ENCODE results near the gene WNT3.
"Not testable (repeated sequence)": the region's sequence is repeated elsewhere in the genome, so short reads cannot be mapped to it uniquely, and the experiment has no call there.

WNT3 gene

DNA sequence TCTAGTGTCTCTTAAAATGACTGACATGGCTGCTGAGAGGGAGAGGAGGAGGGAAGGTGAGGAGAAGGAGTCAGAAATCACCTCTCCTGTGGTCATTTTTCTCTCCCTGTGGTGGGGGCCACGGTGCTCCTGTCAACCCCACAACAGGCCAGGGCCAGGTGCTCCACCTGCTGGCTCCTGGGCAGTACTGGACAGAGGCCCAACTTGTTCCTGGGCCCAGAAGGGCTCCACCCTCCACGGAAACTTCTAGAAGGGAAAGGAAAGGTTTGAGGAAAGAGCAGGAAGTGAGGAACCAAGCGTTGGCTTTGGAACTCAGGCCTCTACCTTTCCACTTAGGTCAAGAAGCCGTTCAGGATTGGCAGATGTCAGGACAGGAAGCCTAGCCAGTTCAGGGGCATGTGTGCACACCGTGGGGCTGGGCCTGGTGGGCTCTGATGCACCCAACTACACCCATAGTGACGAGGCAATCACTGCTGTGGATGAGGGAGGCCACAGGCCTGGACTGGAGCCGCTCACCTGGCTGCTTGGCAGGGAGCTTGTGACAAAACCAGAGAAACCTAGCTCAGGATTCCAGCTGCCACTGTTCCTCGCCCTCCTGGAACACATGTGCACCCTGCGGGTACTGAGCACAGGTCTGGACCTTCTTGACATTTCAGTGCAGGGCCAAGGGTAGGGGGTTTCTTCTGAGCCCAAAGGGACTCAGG lies 36.1 kb downstream of the WNT3 start:
- no peak for DNase-seq

GRCh38 chr17:46780003-46780373 lies 38.5 kb downstream of the WNT3 start:
- DNase-seq, result no peak

DNA sequence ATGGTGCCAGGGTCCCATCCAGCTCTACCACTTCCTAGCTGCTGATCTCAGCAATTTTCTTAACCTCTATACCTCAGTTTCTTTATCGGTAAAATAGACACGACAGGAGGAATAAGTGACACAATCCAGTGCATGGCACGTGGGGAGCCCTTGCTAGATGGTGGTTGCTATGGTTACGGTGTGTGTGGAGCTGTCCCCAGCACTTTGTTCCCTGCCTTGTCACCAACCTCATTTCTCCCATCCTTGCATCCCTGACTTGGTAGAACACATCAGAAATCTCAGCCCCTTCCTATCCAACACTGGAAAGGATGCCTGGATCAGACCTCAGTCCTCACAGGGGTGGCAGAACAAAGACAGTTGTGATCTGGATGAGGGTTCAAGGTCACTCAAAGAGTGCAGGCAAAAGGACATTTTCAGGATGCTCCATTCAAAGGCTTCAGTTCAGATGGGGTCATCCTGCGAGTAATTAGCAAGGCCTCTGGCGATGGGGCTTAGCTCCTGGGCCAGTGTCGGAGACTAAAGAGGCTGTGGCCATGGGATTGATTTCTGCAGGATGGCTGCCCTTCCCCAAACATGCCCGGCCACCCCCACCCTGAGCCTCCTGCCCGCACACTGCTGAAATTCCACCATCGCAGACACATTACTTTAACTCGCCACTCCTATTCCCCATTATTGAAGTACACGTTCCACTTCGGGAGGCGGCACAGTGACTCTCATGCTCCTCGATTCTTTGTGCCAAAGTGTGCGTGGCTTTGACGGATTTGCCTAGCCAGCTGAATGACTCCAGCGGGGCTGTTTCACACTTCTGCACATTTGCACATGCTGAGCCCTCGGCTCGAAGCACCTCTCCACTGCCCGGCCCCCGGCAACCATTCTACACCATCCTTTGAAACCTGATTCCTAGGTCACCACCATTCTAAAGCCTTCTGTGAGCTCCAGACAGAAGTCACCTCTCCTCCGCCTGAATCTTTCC lies 40.3 kb downstream of the WNT3 start:
- no peak for DNase-seq

DNA sequence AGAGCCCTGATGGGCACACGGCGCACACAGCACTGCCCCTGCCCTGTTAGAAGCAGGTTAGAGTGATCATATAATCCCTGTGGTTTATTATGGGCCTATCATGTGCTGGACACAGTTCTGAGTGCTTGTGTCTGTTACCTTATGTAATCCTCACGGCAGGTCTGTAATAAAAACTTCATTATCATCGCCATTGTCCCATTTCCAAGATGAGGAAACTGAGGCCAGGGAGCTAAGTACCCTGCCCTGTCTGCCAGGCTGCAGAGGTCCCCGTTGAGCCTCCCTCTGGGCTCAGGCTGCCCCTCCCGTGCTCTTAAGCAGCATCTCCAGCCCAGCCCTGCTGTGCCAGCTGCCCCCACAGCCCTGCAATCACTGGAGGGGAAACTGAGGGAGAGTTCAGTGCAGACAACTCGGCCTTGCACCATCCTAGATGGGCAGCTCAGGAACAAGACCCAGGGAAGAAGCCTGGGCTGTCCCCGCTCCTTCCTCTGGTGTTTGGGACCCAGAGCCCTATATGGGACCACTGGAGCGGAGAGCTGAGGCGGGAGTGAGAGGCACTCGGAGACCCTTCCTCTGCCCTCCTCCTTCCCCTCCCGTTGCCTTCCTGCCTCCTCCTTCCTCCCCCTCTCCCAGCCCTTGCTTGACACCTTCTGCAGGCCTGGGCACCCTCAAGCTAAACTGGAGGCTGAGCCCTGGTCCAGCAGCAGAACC lies 42.0 kb downstream of the WNT3 start:
- DNase-seq, result no peak

DNA sequence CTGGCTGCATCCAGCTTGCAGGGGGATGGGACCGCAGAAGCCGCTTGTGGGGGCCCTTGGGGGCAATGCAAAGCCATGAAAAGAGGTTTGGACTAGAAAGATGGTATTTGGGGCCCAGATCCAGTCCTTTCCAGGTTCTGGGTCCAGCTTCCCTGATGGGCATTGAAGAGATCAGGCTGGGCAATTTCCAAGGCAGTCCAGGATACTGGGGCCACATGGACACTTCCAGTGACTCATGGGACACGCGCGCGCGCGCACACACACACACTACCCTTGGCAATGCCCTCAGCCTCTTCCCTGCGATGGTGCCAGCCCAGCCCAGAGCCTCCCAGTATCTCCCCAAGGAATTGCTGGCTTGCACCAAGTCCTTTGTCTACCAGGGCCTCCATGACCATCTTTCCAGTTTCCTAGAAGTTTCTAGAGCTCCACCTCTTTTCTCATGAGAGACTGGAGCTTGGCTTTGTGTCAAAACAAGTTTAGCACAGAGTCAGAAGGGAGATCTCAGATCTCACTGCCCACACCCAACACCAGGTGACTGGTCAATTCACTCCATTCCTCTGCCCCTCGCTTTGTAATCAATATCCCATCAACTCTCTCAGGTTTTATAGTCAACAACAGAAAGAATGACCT lies 44.3 kb downstream of the WNT3 start:
- no peak for DNase-seq

GRCh38 chr17:46773676-46774075 lies 44.8 kb downstream of the WNT3 start:
- no peak for DNase-seq

- DNase-seq, result no peak
Measured at GRCh38 chr17:46773221-46773605, 45.3 kb downstream of the WNT3 start.

DNA sequence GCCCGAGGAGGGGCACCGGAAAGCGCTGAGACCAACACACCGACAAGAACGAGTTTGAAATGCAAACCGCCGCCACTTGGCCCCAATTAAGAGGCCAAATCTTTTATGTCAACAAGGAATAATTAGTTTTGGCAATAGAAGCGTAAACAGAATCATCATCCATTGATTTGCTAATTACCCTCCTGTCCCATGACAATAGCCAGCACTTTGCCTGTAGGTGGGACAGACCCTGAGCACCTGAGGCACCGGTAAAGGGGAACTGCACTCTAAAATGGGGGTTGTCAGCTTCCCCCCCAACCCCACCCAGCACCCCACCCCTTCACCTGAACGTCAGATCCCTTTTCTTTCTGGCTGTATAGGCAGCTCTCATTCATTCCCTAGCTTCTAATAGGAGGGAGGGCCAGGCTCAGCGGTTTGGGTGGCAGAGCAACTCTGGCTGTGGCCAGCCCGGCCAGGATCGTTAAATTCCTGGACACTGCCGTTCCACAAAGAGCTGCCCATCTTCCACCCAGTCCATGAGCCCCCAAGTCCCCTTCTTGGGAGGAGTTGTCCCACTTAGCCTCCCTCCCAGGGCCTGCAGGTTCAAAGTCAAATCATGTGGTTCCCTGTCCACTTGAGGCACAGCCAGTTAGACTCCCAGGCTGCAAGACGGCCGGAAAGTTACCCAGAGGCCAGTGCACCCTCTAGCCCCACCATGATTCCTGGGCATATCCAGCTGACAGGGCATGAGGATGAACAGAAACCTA lies 45.8 kb downstream of the WNT3 start:
- no peak for DNase-seq

DNA sequence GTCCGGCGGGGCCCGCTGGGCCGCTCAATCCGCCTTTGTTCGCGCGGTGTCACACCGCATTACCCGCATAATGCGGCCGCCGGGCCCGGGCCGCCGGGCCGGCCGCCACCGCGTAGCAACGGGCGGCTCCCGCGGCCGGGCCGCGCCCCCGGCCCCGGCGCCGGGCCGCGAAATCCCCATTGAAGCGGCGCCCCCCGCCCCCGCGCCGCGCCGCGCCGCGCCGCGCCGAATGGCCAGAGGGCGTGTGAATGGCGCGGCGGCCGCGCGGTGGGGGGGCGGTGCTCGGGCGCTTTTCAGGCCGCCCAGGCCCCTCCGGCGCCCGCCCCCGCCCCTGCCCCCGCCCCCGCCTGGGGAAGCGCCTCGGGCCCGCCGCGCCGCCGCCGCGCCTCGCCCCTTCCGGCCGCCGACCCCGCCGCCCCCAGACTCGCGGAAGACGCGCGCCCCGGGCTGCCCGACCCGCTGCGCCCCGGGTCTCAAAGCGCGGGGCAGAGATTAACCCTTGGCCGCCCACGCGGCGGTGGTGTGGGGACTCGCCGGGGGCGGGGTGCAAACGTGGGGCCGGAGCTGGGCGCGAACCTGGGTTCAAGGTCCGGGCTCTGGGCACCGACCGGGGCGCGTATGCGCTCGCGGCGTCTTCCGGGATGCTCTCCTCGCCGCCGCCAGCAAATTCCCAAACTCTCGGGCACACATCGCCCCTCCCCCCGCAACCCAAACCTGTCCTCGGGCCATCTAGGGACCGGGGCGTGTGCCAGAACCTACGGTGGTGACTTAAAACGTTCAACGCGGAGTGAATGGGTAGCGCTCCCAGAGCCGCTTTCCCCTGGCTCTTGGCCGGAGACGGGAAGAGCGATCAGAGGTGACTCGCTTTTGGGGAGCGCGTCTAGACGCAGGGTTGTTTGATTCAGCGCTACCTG lies 46.7 kb downstream of the WNT3 start:
- peak; percentile 25 for DNase-seq

DNA sequence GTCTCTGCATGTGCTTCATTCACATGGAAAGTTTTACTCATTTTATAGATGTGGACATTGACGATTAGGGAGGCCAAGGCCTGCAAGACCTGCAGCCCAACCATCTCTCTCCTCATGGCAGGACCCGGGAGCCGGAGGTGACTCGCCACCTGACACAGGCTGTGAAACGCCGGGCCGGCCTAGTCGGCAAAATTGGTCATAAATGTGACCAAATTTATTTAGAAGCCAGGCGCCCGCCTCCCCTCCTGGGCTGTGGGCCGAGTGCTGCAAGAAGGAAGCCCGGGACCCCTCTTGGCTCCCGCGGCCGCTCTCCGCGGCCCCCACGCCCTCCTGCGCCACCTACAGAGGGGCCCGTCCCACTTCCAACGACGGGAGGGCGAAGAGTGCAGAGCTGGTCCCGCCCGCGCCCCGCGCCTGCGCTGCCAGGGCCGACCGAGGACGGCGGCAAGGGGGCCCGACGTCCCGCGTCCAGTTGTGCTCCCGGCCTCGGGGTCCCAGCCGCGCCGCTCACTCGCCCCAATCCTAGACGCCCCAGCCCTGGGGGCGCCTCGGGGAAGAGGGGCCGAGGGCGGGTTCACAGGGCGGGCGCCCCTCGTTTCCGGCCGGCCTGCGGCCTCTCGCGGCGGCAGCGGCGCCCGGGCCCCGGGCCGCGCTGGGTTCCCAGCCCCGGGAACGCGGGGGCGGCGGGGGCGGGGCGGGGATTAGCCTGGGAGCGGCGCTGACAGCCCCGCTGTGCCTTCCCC lies 47.5 kb downstream of the WNT3 start:
- peak; percentile 35 for DNase-seq

DNA sequence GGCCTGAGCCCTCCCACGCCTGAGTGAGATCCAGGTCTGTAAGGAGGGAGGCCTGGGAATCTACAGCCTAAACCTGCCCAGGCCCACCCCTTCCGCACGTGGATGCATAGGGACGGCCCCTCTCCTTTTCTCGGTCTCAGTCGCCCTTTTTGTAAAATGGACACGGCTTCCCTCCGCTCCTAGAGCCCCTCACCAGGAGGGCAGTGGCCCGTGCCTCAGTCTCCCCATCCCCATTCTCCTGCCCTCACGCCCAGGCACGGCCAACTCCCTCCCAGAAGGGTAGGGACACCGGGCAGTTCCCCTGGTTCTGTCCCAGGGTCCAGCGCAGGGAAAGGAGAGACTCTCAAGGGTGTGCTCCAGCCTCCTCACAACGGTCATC lies 48.1 kb downstream of the WNT3 start:
- DNase-seq, result no peak

- DNase-seq, result no peak
Measured at GRCh38 chr17:46769531-46770438, 48.7 kb downstream of the WNT3 start.

- not testable (repeated sequence) for DNase-seq
Measured at GRCh38 chr17:46768896-46769295, 49.6 kb downstream of the WNT3 start.

DNA sequence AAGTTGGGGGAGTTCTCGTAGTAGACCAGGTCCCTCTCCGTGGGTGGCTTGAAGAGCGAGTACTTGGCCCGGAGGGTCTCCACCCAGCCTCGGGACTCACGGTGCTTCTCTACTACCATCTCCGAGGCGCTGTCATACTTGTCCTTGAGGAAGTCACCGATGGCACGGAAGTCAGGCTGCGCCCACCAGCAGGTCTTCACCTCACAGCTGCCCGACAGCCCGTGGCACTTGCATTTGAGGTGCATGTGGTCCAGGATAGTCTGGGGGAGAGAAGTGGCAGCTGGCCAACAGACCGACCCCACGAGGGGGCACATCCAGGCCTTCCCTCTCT lies 50.0 kb downstream of the WNT3 start:
- DNase-seq, result no peak

- DNase-seq, result no peak
Measured at GRCh38 chr17:46766493-46767491, 51.7 kb downstream of the WNT3 start.

DNA sequence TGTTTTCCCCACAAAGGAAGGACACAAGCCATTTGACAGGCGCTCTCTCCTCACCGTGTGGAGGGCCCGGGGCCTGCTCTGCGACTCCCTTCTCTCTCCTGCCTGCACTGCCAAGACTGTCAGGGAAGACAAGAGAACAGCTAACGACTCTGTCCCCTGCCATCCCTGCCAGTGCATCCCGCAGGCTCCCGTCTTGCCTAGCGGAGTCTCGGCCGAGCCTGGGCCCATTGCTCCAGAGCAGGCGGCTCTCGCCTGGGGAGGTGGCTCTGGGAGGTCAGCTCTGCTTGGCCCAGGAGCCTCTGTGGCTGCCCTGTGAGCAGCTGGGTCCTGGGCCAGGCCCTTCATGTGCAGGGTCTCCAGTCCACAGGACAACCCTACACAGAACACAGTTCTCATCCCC lies 53.0 kb downstream of the WNT3 start:
- no peak for DNase-seq

DNA sequence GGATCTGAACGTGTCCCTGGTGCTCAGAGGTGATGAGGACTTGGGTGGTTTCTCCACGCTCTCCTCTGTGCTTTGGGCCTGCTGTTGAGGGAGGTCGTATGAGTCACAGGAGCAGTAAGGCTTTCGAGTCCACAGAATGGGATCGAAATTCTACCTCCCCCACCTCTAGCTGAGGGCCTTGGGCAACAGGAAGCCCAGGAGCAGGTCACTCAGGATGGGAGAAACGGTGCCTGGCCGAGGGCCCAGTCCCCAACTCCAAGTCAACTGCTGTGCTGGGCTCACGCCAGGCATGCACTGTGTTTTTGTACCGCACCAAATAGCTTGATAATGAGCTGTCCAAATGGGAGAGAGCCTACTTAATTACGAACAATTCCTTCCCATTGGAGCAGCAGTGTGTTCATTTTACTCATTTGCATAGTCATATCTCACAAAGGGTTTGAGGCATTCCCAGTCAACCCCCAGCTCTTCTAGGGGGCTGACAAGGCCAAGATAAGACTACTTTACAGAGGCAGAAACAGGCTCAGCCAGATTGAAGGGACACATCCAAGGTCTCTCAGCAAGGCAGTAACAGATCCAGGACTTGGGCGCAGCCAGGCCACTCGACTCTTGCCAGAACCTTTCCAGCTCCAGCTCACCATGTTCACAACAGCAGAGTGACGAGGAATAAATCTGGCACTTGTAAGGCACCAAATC lies 53.6 kb downstream of the WNT3 start:
- no peak for DNase-seq

Measured in NCI-H2227 treated with DMSO at 0.1 percent for 48 hours (cell line).